CD4-positive, alpha-beta T cell treated with Interleukin-6 at 100 ng/mL for 8 hours (primary cell): ENCODE measurements around the gene SLC38A5.
A peak's percentile ranks its signal among the peaks of the same experiment; 100 is the strongest.
"Not testable (repeated sequence)": the region's sequence is repeated elsewhere in the genome, so short reads cannot be mapped to it uniquely, and the experiment has no call there.

Source experiments
- DNase-seq: peaks from one replicate; pipeline ENCODE4 v3.0.0-alpha.2; 2020; ENCODE audit warnings: mixed read lengths, low spot score

Gene SLC38A5

GRCh38 chrX:48468247-48468671, 1.8 kb downstream of the SLC38A5 start:
- DNase-seq, result peak; percentile 18

DNA sequence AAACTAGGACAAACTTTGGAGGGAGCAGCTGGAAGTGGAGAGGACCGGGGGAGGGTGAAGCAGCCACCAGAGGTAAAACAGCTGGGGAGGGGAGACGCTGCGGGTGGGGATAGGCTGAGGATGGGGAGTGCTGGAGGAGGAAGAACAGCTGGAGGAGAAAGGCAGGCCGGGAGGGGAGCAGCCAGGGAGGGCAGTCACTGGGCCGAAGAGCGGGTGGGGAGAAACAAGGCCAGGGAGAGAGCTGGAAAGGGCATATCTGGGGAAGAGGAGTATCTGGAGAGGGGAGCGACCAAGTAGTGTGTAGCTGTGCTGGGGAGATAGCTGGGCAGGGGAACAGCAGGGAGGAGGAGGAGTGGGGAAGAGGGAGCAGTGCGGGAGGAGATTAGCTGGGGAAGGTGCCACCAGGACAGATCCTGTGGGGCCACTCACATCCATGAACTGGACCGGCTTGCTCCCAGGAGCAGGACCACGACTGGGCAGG, 2.7 kb downstream of the SLC38A5 start:
- DNase-seq, result no peak

GRCh38 chrX:48466696-48467095, 3.4 kb downstream of the SLC38A5 start:
- DNase-seq, result no peak

- no peak for DNase-seq
Observed at GRCh38 chrX:48465336-48465933, 4.6 kb downstream of the SLC38A5 start.

- no peak for DNase-seq
Observed at GRCh38 chrX:48461830-48462229, 8.2 kb downstream of the SLC38A5 start.

DNA sequence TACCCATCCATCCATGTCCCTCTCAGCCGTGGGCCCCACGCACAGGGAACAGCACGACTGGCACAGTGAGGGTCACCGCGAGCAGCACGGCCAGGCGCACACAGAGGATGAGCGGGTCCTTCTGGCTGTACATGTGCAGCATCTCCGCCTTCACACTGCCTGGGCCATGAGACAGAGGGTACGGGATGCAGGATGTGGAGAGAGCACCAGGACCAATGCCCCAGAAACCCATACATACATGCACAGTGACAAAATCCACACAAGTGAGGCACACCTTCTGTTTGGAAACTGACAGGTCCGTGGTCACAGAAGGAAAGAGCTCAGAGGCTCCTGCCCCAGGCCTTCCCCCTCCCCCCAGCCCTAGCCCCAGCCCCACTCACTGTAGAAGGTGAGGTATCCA, 9.5 kb downstream of the SLC38A5 start:
- no peak for DNase-seq

GRCh38 chrX:48460031-48460430, 10.0 kb downstream of the SLC38A5 start:
- DNase-seq, result no peak

DNA sequence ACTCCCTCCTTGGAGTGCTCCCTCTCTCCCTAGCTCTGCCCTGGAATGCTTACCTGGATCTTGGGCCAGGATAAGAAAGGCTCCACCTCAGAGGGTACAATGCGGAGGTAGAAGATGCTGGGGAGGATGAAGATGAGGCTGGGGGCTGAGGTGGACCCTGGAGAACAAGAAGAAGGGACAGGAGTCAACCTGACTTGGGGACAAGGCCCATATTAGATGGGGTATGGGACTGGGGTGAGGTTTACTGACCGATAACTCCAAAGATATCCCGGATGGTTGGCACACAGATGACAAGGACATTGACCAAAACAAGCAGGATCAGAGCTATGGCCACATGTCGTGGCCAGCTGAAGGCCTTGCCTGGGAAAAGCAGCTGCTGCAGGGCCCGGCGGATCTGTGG, 10.6 kb downstream of the SLC38A5 start:
- DNase-seq, result no peak

DNA sequence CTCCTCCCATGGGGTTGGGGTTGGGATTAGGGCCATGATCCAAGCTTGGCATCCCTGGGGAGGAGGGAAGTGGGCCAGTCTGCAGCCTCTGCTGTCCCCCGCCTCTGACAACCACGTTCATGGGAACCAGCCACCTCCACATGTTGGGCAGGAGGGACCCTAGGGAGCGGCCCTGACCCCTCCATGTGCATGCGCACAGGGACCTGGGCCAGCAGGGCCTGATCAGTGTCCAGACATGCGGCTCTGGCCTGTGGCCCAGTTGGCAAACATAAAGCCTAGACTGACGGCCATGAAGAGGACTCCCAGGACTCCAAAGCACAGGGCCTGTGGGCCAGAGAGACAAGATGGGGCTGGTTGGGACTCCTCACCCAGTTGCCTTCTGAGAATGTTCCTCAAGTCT, 11.3 kb downstream of the SLC38A5 start:
- no peak for DNase-seq

GRCh38 chrX:48456628-48457331, 13.3 kb downstream of the SLC38A5 start:
- no peak for DNase-seq

- no peak for DNase-seq
Observed at GRCh38 chrX:48451708-48452107, 18.4 kb downstream of the SLC38A5 start.

- no peak for DNase-seq
Observed at GRCh38 chrX:48450076-48450475, 20.0 kb downstream of the SLC38A5 start.

GRCh38 chrX:48447201-48447600, 22.9 kb downstream of the SLC38A5 start:
- DNase-seq, result not testable (repeated sequence)

- DNase-seq, result not testable (repeated sequence)
Observed at GRCh38 chrX:48433713-48434112, 36.3 kb downstream of the SLC38A5 start.

- DNase-seq, result not testable (repeated sequence)
Observed at GRCh38 chrX:48430166-48430565, 39.9 kb downstream of the SLC38A5 start.

DNA sequence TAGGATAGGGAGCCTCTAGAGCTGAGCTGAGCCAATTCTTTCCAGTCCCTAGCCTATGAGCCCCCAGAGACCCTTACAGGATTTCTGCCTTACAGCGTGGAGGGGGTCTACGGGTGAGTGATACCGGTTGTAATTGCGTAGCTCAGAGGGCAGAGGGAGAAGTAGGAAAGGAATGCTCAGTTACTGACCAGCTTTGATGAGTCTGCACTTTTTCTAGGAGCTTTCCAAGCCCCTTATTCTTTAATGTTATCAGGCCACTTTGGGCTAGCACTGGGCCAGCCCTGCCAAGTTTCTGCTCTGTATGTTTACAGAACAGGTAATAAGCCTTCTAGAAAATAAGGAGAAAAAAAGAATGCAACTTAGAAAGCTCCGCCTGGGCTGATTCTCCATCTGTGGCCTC, 40.5 kb downstream of the SLC38A5 start:
- DNase-seq, result not testable (repeated sequence)

DNA sequence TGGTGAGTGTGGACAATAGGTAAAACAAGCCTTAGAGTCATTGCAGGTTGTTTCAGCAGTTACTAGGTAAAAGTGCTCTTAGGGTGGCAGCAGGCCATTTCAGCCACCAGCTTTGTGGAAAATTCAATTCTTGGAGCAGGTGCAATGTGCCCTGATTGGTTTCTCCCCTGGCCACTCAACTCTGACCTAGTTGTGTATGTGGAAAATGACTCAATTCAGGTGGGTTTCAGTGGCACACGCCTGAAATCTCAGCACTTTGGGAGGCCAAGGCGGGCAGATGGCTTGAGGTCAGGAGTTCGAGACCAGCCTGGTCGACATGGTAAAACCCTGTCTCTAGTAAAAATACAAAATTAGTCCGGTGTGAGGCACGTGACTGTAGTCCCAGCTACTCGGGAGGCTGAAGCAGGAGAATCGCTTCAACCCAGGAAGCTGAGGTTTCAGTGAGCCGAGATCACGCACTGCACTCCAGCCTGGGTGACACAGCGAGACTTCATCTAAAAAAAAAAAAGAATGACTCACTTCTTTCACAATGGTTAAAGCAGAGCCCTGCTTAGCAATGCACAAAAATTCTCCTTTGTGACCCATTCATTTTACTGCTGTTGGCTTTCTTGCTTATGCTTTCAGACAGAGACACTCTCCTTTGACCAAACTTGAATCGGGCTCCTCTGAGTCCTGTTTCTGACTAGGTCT, 42.9 kb downstream of the SLC38A5 start:
- DNase-seq, result not testable (repeated sequence)

- DNase-seq, result not testable (repeated sequence)
Observed at GRCh38 chrX:48411860-48412259, 58.2 kb downstream of the SLC38A5 start, which contains the start of gene SSX4B. TSS of gene SSX4B (minus strand) at chrX:48411960. CDS start at chrX:48411372, 588 bp downstream.
